GM12892 (cell line): ENCODE data around the gene TJP2.

Source experiments
- DNase-seq: peaks from one replicate; pipeline ENCODE4 v3.0.0; 2011; ENCODE audit not compliant: insufficient read length
- FAIRE-seq: peaks from 2 replicates; lab custom pipeline; 2011; peaks lifted over from hg19 to GRCh38; lab: Jason Lieb, UNC
- POLR2A ChIP-seq: IDR thresholded peaks from 2 replicates; pipeline ENCODE4 v1.6.1; 2011; ENCODE audit warnings: low read depth, low read length, control low read depth
- POLR2AphosphoS5 ChIP-seq: IDR thresholded peaks from 2 replicates; pipeline ENCODE4 v1.6.1; 2011; ENCODE audit warnings: low read depth, low read length, control low read depth
- TAF1 ChIP-seq: IDR thresholded peaks from 2 replicates; pipeline ENCODE4 v1.6.1; 2011; ENCODE audit warnings: low read depth, mild to moderate bottlenecking, control low read depth, low read length, borderline replicate concordance

The TJP2 gene

GRCh38 chr9:69194702-69195418 is 20.8 kb downstream of the TJP2 start:
- no peak for DNase-seq
- FAIRE-seq = no peak
- no peak for TF ChIP-seq TAF1
- TF ChIP-seq POLR2A = no peak
- TF ChIP-seq POLR2AphosphoS5 = no peak

- DNase-seq (no peak), FAIRE-seq (no peak)
- TF ChIP-seq TAF1 = no peak
- no peak for TF ChIP-seq POLR2AphosphoS5
- TF ChIP-seq POLR2A = no peak
Observed at GRCh38 chr9:69195668-69196067, 21.6 kb downstream of the TJP2 start.

- DNase-seq (no peak), FAIRE-seq (no peak)
- no peak for TF ChIP-seq POLR2A
- no peak for TF ChIP-seq TAF1
- no peak for TF ChIP-seq POLR2AphosphoS5
Observed at GRCh38 chr9:69197687-69198086, 23.6 kb downstream of the TJP2 start.

- FAIRE-seq (no peak), DNase-seq (no peak)
- TF ChIP-seq POLR2AphosphoS5 (no peak), POLR2A (no peak), TAF1 (no peak)
Observed at GRCh38 chr9:69198521-69199220, 24.6 kb downstream of the TJP2 start.

DNA sequence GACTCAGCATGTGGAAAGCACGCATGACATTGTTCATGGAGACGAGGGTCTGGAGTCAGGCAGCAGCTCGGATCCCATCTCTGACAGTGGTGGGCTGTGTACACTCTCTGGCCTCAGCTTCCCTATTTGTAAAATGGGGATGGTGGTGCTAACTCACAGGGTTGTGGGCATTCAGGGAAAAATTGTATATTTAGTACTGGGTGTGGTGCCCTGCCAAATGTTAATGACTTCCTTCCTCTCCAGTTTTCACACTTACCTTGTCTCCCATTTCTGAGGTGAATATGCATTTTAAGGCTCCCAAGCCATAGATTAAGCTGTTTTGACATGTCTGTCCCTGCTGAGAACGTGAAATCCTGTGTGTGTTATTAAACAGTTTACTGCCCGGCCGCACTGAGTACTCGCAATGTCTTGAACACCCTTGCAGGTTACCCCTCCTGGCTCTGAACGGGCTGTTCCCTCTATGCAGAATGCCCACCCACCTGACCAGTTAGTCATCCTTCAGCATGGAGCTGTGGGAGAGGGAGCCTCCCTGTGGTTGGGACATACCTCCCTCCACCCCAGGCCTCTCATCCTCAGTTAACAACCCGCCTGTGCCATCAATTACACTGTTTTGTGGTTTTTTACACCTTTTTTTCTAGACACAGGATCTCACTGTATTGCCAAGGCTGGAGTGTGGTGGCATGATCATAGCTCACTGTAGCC is 25.8 kb downstream of the TJP2 start:
- DNase-seq (no peak), FAIRE-seq (peak; percentile 17)
- TF ChIP-seq POLR2A = no peak
- no peak for TF ChIP-seq TAF1
- TF ChIP-seq POLR2AphosphoS5 = no peak

DNA sequence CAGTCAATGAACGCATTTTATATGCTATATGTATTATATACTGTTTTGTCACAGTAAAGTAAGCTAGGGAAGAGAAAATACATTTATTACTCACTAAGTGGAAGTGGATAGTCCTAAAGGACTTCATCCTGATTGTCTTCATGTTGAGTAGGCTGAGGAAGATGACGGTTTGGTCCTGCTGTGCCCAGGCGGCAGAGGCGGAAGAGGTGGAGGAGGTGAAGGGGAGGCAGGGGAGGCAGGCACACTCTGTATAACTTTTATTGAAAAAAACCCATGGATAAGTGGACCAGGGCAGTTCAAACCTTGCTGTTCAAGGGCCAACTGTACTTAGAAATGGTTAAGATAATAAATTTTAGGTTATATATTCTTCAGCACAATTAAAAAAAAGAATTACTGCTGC is 28.5 kb downstream of the TJP2 start:
- no peak for FAIRE-seq

DNA sequence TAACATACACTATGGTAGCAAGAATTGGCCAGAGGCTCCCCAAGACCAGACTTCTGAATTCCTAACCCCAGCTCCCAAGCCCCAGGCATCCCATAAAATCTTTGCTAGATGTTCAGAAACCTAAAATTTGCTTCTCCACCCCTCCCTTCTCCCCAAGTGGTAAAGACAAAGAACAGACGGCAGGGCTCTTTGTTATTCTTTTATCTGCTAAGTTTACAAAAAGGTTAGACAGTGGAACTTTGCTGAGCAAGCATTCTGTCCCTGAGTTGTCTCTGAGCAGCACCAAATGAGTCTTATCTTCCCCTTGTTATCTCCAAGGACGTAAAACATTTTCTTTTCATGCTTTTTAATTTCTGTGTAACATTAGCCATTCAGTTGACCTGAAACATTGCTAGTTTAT is 30.2 kb downstream of the TJP2 start:
- DNase-seq (no peak), FAIRE-seq (no peak)
- TF ChIP-seq POLR2AphosphoS5 (no peak), TAF1 (no peak), POLR2A (no peak)

More for the DNA sequence above, 28.5 kb downstream of the TJP2 start:
- no peak for DNase-seq
- TF ChIP-seq POLR2A (no peak), TAF1 (no peak), POLR2AphosphoS5 (no peak)

- no peak for DNase-seq
- no peak for FAIRE-seq
- TF ChIP-seq POLR2AphosphoS5 (no peak), TAF1 (no peak), POLR2A (no peak)
Observed at GRCh38 chr9:69204849-69205248, 30.8 kb downstream of the TJP2 start.

DNA sequence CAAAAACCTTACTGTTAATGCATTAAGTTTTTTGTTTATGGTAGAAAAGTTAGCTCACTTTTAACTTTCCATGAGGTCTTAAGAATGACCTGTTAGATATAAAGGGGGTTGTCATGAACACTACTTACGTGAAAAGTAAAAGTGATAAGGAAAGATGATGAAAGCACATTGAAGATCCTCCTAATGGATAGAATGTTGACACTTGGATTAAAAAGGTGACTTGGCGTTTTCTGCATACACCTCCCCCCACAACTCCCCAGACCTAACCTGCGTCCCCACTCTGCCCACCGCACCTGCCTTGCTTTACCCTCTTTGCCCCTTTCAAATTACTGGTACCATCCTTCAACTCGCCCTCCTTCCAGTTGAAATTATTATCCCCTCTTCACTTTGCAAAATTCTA is 32.0 kb downstream of the TJP2 start:
- DNase-seq (no peak), FAIRE-seq (no peak)
- TF ChIP-seq TAF1 (no peak), POLR2AphosphoS5 (no peak)

GRCh38 chr9:69207503-69207902 is 33.4 kb downstream of the TJP2 start:
- DNase-seq (no peak), FAIRE-seq (no peak)
- TF ChIP-seq POLR2A = no peak
- no peak for TF ChIP-seq TAF1
- no peak for TF ChIP-seq POLR2AphosphoS5

GRCh38 chr9:69211424-69212036 is 37.5 kb downstream of the TJP2 start:
- TF ChIP-seq POLR2A (no peak), TAF1 (no peak), POLR2AphosphoS5 (no peak)
- DNase-seq = no peak
- no peak for FAIRE-seq
